COLO668 (cell line): Measurements from ENCODE around the gene SF1.

Source experiments
- DNase-seq: peaks from one replicate; lab custom pipeline; 2025; ENCODE audit not compliant: unreplicated experiment; lab: John Stamatoyannopoulos, UW

Gene SF1

DNA sequence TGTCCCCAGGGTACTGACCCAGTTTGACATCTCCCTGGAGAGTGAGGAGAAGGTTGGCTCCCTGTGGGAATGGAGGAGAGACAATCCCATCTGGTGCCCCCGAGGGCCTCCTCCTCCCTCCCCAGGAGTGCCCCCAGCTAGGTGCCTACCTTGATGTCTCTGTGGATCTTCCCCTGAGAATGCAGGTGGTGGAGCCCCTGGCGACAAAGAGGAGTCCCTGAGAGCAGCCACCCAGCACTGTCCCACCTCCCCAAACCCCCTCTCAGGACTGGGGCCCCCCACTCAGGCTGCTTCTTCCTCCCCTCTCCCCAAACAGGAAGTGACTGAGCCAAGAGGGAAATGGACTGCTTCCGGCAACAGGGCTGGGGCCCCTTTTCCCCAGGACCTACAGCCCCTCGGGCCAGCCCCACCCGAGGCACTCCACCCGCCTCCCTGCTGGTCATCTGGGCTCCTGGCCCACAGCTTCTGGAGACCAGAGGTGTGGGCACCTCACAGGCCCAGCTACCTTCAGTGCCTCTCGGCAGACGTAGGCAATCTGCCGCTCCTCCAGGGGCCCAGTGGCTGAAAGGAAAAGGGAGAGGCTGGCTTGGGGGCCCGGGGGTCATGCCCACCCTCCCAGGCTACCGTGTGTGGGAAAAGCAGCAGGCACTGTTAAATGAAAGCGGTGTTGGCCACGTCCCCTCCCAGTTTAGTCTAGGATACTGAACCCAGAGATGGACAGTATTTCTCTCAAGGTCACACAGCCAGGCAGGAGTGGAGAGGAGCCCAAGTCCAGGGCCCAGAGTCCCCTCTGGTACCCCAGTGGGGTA, 23.4 kb upstream of the SF1 start:
- peak; percentile 28 for DNase-seq

DNA sequence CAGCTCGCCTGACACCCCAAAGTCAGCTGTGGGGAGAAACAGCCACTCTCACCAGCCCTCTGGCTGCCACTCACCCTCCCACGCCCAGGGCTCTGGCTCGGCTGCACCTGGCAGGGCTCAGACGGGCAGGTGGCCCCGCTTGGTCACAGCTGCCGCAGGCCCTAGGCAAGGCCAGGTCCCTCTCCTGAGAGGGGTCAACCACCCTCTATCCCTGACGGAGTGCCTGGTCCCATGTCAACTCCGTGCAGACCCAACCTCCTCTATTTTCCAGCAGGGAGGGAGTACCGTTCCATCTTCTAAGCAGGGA, 22.8 kb upstream of the SF1 start:
- peak; percentile 69 for DNase-seq

- DNase-seq, result no peak
Observed at GRCh38 chr11:64800303-64801157, 22.2 kb upstream of the SF1 start.

DNA sequence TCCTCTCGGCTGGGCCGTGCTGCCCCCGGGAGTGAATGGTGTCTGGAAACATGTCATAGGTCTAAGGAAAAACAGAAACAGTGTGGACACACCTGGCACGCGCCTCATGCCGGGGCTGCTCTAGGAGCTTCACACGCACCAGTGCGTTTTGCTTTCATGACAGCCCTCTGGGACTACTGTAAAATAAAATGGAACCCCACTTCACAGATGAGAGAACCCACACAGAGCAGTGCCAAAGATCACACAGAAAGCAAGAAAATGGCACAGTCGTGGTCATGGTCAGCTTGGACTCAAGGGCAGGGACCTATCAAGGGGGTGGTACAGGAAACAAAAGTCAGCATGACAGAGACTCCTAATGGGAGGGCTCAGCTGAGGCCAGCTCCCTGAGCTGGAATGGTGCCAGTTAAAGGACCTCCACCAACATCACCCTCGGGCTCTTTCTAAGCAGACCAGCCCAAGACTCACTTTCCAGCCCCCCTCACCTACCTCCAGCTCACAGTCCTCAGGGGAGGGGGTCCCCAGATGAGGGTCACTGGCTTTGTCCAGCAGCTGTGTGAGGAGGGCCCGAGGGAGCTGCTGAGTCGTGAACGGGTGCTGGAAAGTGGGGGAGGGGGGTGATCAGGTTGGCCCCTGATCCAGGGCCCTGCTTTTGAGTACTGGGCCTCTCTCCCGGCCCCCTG, 21.4 kb upstream of the SF1 start:
- DNase-seq, result peak; percentile 30

GRCh38 chr11:64799256-64799622, 20.9 kb upstream of the SF1 start:
- DNase-seq, result no peak

DNA sequence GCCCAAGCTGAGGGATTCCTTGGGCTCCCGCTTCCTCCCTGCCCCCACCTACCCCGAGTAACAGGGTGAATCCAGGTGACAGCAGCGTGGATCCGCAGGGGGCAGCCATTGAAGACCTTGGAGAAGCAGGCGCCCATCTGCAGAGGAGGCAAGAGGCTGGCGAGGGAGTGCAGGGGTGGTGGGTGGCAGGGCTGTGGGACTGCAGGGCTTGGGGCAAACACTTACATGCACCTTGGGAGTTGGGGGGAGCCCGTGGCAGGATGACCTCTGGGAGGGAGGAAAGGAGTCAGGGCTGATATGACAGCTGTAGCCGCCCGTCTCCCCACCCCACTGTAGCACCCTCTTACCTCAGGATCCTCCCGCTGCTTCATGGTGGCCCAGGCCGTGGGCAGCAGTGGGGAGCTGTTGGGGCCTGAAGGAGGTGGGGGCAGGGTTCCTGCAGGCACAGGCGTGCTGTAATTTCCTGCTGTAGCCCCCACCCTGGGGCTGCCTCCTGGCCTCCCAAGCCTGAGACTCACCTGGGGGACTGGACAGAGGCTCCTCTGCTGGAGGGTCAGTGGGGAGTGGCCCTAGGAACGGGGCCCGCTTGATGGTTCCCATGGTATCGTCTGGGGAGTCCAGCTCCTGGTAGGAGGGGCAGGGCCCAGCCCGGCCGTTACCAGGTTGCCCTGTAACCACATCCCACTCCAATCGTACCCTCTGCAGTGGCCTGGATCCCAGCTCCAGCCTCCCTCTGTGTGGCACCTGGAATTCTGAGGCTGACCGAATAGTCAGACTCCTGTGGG, 18.6 kb upstream of the SF1 start:
- no peak for DNase-seq

DNA sequence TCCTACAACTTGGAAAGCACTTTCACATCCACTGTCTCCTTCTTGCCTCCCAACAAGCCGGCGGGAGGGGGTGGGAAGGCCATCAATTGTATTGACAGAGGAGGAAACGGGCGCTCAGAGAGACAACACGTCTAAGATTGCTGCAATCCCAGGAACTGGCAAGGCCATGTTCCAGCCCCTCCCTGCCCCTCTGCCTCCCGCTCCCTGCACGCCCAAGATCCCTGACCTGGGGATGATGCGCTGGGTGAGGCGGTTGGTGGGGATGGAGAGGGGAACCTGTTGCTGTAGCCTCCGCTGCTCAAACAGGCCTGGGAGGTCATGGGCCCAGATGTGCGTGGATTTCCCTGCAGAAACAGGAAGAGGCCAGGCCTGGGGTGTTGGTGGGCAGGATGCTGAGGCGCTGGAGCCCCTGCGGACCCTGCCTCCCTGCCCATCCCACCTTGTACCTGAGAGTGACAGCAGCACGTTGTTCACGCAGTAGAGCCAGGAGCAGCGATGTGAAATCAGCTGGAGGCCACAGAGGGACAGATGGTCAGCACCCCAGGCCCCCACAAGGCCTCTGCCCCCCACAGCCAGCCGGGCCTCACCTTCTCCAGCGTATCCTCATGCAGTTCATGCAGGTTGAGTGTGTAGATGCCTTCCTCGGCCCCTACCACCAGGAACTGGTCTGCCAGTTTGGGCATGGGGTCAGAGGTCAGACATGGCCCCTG, 17.9 kb upstream of the SF1 start:
- no peak for DNase-seq

GRCh38 chr11:64794526-64794925, 16.2 kb upstream of the SF1 start:
- no peak for DNase-seq

DNA sequence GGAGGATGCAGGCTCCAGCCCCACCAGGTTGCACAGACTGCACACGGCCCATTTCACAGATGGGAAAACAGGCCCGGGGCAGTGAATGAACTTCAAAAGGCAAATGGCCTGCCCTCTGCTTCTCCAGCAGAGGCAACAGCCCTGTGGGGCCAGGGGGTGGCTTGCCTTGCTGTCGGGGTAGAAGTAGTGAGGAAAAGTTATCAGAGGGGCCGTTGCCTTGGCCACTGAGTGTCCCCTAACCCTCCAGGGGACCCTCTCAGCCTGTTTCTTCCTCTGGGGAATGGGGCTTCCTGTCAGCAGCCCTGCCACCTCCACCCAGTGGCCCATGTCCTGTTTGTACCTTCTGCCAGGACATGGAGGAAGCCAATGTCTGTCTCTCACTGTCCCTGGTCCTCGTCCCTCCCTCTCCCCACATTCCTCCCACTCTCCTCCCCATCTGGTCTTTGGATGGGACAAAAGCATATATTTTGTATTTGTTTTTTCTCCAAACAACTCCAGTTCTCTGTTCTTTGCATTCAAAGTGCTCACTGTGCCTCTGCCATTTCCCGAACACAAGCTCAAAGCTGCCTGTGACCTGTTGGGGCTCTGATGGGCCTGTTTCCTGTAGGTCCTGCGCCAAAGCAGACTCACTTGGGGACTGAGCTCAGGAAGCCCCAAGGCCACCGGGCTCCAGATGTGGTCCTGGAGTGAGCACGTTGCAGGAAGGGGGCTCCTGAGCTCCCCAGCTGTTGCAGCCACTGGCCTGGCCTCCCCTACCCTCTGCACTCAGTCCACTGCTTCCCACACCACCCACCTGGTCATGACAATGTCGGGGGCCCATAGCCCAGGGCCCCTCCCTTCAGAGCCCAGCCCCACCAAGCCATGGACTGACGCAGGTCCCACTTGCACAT, 15.2 kb upstream of the SF1 start:
- DNase-seq, result no peak

- DNase-seq, result no peak
Observed at GRCh38 chr11:64792482-64792881, 14.1 kb upstream of the SF1 start.

- no peak for DNase-seq
Observed at GRCh38 chr11:64791781-64792291, 13.5 kb upstream of the SF1 start.

- DNase-seq, result no peak
Observed at GRCh38 chr11:64790205-64791095, 12.1 kb upstream of the SF1 start.

DNA sequence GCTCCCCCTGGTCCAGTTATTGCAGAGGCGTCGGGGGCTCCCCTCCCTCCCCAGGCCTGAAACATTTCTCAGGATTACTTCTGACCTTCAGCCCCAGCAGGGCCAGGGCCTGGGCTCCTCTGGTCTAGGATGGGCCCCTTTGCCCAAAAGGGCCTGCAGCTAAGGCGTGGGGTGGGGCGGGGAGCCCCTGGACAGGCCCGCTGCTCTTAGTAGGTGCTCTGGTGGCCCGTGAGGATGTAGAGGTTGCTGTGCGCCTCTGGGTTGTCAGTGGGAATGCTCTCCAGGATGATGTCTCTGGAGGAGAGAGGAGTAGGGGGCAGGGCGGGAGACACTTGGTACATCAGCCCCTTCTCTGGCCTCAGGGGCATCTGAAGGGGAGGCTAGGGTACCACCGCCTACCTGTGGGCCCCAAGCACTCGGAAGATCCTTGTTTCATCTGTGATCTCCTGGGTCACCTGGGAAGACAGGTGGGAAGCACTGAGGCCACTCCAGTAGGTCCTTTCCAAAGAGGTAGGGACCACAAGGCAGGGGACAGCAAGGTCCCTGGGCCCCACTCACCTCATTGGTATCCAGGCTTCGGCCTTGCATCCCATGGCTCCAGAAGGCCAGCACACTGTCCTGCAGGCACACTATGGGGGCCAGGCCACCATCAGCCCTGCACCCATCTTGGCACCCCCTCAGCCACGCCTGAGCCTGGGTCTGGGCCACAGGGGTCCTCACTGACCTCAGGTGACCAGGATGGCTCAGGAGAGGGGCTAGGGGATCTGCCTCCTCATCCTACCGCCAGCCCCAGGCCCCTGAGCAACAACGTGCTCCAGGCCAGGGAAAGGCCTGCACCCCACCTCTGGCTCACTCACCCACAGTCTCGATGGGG, 11.2 kb upstream of the SF1 start:
- DNase-seq, result no peak

DNA sequence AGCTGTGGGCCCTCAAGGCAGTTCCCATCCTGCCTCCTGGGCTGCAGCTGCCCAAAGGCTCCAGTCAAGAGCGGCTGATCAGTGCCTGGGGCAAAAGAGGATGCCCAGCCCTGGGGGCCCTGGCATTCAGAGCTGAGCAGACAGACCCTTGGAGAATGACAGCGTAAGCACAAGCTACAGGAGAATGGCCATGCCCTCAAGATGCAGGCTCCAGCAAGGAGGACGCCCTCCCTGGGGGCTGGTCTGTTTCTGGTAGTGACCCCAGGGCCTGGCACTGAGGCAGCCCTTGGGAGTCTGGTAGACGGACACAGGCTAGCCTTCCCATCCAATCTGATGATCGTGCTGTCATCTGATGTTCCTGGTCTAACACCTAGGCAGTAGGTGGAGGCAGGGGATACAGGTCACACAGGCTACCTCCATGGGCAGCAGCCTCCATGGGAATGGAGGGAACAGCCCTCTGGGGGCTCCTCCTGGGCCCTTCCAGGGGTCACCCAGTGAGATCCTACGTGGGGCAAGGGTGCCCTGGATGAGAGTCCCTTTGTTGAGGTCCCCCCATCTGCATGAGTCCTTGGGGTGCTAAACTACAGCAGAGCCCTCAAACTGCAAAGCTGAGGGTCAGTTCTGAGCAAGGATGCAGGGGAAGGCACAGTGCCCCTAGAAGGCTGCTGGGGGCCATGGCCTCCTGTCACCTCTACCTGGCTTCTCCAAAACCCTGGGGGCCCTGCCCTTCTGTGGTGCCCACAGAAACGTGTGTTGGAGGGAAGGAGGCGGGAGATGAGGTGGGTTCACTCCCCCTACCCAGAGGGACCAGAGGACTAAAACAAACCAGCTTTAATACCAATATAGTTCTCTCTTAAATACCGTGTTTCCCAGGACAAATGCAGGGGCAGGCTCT, 10.2 kb upstream of the SF1 start:
- DNase-seq, result no peak

DNA sequence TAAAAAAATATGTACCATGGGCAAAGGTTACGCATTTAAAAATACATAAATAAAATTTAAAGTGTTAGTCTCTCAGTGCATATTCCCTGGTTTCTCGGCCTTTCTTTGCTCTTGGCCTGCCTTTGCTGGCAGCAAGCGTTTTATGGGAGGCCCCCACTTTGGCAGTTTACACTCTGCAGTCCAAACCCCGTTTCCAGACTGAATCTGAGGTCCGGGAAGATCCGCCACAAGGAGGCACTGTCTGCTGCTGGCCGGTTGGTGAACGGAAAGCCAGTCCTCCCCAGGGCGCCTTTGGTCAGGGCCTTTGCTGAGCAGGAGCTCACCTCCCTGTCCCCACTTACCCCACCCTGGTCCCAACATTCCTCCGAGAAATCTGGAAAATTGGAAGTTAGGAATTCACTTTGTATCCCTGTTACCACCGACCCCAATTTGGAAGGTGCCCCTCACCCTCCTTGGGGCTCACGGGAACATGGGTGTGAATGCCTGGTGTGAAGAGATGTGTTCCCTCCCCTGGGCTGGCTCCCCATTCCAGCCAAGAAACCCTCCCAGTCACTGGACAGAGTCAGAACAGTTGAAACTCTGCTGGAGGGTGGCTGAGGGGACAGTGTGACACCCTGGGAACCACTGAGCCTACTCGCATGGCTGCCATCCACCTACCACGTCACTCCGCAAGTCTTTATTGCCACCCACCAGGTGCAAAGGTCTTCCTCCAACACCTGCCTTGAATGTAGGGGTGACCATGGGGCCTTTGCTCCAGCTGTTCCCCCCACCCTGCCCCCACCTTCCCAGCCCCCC, 9.4 kb upstream of the SF1 start:
- peak; percentile 50 for DNase-seq

- no peak for DNase-seq
Observed at GRCh38 chr11:64786308-64786707, 8.0 kb upstream of the SF1 start.
